Activated T-cell treated with anti-CD3 and anti-CD28 coated beads, Interleukin-2, amount 50 U/mL, for 4 hours (primary cell): ENCODE data around the gene SHBG. TPM values are rescaled to one million over a fixed set of nuclear protein-coding genes. Genes with fewer than 3 reads are reported as not detected.
A peak's percentile ranks its signal among the peaks of the same experiment; 100 is the strongest.
"Not testable (repeated sequence)": the region's sequence is repeated elsewhere in the genome, so short reads cannot be mapped to it uniquely, and the experiment has no call there.

Source experiments
- ATAC-seq, 2 donors: fragments of 200-7000 bp; cut with Tn5 transposase; one replicate each; pipeline ENCODE4 v1.10.0; 2021
- DNase-seq: peaks from one replicate; pipeline ENCODE4 v3.0.0-alpha.2; 2020
- H3K27me3 Mint-ChIP-seq: one replicate; pipeline ENCODE4 v1.8.0; 2021; ENCODE audit warnings: low read depth, mixed read lengths
- H3K36me3 Mint-ChIP-seq: one replicate; pipeline ENCODE4 v1.8.0; 2022; ENCODE audit warnings: mixed read lengths; ENCODE audit not compliant: insufficient read depth
- H3K4me1 Mint-ChIP-seq: one replicate; pipeline ENCODE4 v1.8.0; 2021; ENCODE audit warnings: low read depth, mixed read lengths
- H3K4me3 Mint-ChIP-seq: one replicate; pipeline ENCODE4 v1.8.0; 2021; ENCODE audit warnings: mild to moderate bottlenecking, moderate library complexity, mixed read lengths
- H3K9me3 Mint-ChIP-seq: one replicate; pipeline ENCODE4 v1.8.0; 2021; ENCODE audit warnings: mixed read lengths
- total RNA-seq, 3 donors: library from RNA; stranded (reverse); gene quantifications; one replicate each; pipeline ENCODE4 v1.2.1, GENCODE V29; 2021

SHBG gene
- total RNA-seq, 3 donors from 2014 or later = not detected

GRCh38 chr17:7626307-7626706 lies 3.6 kb upstream of the SHBG start:
- Mint-ChIP-seq H3K9me3 (no peaks in the 10 kb centered on the region), H3K4me3 (peak overlapping the region; percentile 87)
- no peak for ATAC-seq

DNA sequence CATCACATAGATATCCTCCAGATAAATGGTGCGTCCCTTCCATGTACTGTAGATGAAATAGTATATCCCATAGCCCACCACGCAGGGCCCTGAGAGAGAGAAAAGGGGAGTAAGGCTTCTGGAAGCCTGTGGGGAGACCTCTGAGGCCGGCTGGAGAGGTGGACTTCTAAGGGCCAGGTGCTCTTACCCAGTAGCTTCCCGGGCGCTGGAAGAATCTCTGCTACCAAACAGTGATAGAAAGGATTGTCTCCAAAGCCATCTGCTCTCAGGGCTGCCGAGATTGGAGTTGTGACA lies 3.0 kb upstream of the SHBG start:
- peaks cover 17% of the 10 kb centered on the region for H3K4me1 Mint-ChIP-seq

More at GRCh38 chr17:7626307-7626706, 3.6 kb upstream of the SHBG start:
- Mint-ChIP-seq H3K4me1 (peaks cover 17% of the 10 kb centered on the region), H3K36me3 (no peaks in the 10 kb centered on the region), H3K27me3 (no peaks in the 10 kb centered on the region)
- DNase-seq = no peak

GRCh38 chr17:7627250-7628121 lies 2.4 kb upstream of the SHBG start, which contains the start of gene SAT2:
SAT2 (minus strand) TSS chr17:7627821; CDS start chr17:7627635, 186 bp downstream.
- no peaks in the 10 kb centered on the region for H3K9me3 Mint-ChIP-seq
- H3K4me3 Mint-ChIP-seq = peak within 1 kb of the TSS; percentile 87
- DNase-seq (peak; percentile 81), ATAC-seq (peak; percentile 96 to 97)
- H3K27me3 Mint-ChIP-seq = no peaks in the 10 kb centered on the region
- peaks cover 17% of the 10 kb centered on the region for H3K4me1 Mint-ChIP-seq
- H3K36me3 Mint-ChIP-seq = no peaks in the 10 kb centered on the region

More for the DNA sequence above, 3.0 kb upstream of the SHBG start:
- H3K9me3 Mint-ChIP-seq = no peaks in the 10 kb centered on the region
- H3K36me3 Mint-ChIP-seq = no peaks in the 10 kb centered on the region
- peak overlapping the region; percentile 87 for H3K4me3 Mint-ChIP-seq
- no peak for DNase-seq
- no peak for ATAC-seq
- H3K27me3 Mint-ChIP-seq = no peaks in the 10 kb centered on the region

DNA sequence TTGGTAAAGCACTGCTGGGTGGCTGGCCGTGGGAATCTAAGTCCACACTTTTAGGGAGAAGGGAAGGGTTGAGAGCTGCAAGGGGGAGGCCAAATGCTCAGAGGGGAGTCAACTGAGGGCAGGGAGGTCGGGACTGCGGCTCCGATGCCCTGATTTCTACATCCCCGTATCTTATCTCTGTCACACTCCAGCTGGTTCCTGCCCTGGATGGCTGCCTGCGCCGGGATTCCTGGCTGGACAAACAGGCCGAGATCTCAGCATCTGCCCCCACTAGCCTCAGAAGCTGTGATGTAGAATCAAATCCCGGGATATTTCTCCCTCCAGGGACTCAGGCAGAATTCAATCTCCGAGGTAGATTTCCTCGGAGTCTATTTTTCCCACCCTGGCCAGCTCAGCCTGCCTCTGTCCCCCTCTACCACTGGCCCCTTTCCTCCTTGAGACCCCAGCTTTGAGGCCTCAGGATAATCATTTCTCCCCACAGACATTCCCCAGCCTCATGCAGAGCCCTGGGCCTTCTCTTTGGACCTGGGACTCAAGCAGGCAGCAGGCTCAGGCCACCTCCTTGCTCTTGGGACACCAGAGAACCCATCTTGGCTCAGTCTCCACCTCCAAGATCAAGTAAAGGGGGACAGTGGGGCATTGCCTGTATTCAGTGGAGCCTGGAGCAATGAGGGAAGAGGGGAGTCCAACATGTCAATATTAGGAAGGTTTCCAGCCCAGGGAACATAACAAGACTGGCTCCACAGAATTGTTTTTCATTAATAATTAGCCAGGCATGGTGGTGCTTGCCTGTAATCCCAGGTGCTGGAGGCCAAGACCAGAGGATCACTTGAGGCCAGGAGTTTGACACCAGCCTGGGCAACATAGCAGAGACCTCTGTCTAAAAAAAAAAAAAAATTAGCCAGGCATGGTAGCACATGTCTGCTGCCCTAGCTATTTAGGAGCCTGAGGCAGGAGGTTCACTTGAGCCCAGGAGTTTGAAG lies 1.8 kb downstream of the SHBG start:
- no peaks in the 10 kb centered on the region for H3K9me3 Mint-ChIP-seq
- H3K36me3 Mint-ChIP-seq = no peaks in the 10 kb centered on the region

GRCh38 chr17:7632492-7632894 lies 2.6 kb downstream of the SHBG start:
- no peaks in the 10 kb centered on the region for H3K9me3 Mint-ChIP-seq
- H3K4me3 Mint-ChIP-seq = no peak overlapping the region
- peaks cover 4% of the 10 kb centered on the region for H3K4me1 Mint-ChIP-seq
- no peaks in the 10 kb centered on the region for H3K27me3 Mint-ChIP-seq
- ATAC-seq (no peak), DNase-seq (no peak)
- no peaks in the 10 kb centered on the region for H3K36me3 Mint-ChIP-seq

More for the DNA sequence above, 1.8 kb downstream of the SHBG start:
- Mint-ChIP-seq H3K4me3 (no peak overlapping the region), H3K4me1 (peaks cover 11% of the 10 kb centered on the region), H3K27me3 (no peaks in the 10 kb centered on the region)
- no peak for ATAC-seq
- no peak for DNase-seq

GRCh38 chr17:7633093-7633492 lies 3.2 kb downstream of the SHBG start:
- no peak overlapping the region for H3K4me3 Mint-ChIP-seq
- peaks cover 2% of the 10 kb centered on the region for H3K4me1 Mint-ChIP-seq
- ATAC-seq (no peak), DNase-seq (no peak)
- no peaks in the 10 kb centered on the region for H3K27me3 Mint-ChIP-seq
- H3K36me3 Mint-ChIP-seq = no peaks in the 10 kb centered on the region
- no peaks in the 10 kb centered on the region for H3K9me3 Mint-ChIP-seq

DNA sequence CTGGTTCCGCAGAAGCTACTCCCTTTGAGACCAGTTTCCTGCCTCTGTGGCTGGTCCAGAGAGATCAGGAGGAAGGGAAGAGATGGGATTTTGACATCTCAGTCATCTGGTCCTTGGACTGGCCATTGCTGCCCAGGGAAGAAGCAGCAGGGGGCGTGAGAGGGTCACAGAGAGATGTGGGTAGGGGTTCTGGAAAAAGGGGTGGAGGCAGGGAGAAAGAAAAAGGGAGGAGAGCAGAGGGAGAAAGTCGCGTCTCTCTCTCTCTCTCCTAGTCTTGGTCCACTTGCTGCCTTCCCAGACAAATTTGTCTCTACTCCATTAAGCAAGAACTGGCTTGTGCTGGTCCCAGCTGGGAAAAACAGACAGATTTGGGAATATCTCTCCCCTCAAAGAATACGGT lies 4.4 kb downstream of the SHBG start:
- Mint-ChIP-seq H3K4me1 (no peaks in the 10 kb centered on the region), H3K4me3 (no peak overlapping the region), H3K27me3 (no peaks in the 10 kb centered on the region), H3K9me3 (no peaks in the 10 kb centered on the region), H3K36me3 (no peaks in the 10 kb centered on the region)
- no peak for DNase-seq
- no peak for ATAC-seq

DNA sequence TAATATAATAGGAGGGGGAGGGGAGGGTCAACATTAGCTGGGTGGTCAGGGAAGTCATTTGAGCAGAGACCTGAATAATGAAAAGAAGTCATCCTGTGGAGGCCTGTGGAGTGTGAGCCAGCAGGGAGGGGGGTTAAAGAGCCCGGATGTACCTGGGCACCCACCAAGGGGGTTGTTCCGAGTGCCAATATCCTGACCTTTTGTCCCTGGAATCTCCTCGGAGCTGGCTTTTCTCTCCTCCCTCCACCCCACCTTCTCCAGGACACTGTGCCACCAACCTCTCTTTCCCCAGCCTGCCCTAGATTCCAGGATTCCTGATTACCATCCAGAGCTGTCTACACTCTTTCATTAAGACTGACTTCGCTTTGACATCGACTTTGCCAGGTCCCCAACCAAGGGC lies 6.2 kb downstream of the SHBG start:
- Mint-ChIP-seq H3K4me1 (no peaks in the 10 kb centered on the region), H3K9me3 (no peaks in the 10 kb centered on the region), H3K36me3 (no peaks in the 10 kb centered on the region), H3K4me3 (no peak overlapping the region), H3K27me3 (no peaks in the 10 kb centered on the region)
- no peak for DNase-seq
- ATAC-seq = no peak

- no peak overlapping the region for H3K4me3 Mint-ChIP-seq
- no peaks in the 10 kb centered on the region for H3K9me3 Mint-ChIP-seq
- DNase-seq = no peak
- H3K36me3 Mint-ChIP-seq = no peaks in the 10 kb centered on the region
- peaks cover 15% of the 10 kb centered on the region for H3K27me3 Mint-ChIP-seq
- H3K4me1 Mint-ChIP-seq = peaks cover 3% of the 10 kb centered on the region
- ATAC-seq = no peak
Observed at GRCh38 chr17:7640783-7641182, 10.8 kb downstream of the SHBG start.

GRCh38 chr17:7641635-7642034 lies 11.7 kb downstream of the SHBG start:
- H3K9me3 Mint-ChIP-seq, H3K4me3 Mint-ChIP-seq, H3K4me1 Mint-ChIP-seq, DNase-seq, H3K36me3 Mint-ChIP-seq: not testable (repeated sequence)
- ATAC-seq = peak in 1 of 2 donors; percentile 43
- peaks cover 23% of the 10 kb centered on the region for H3K27me3 Mint-ChIP-seq

DNA sequence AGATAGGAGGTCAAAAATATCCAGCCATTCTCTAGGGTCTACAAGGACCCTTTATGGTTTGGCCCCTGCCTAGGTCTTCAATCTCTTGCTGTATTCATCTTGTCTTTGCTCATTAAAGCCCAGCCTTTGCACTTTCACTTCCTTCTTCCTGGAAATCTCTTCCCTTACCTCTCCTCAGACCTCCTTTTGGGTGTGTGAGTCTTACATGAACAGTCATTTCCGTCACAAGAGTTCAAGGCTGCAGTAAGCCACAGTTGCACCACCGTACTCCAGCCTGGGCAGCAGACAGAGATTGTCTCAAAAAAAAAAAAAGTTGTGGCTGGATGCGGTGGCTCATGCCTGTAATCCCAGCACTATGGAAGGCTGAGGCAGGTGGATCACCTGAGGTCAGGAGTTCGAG lies 14.8 kb downstream of the SHBG start:
- Mint-ChIP-seq H3K27me3 (peaks cover 39% of the 10 kb centered on the region), H3K4me1 (peaks cover 5% of the 10 kb centered on the region), H3K4me3 (no peak overlapping the region), H3K36me3 (no peaks in the 10 kb centered on the region), H3K9me3 (no peaks in the 10 kb centered on the region)
- ATAC-seq (no peak), DNase-seq (no peak)

DNA sequence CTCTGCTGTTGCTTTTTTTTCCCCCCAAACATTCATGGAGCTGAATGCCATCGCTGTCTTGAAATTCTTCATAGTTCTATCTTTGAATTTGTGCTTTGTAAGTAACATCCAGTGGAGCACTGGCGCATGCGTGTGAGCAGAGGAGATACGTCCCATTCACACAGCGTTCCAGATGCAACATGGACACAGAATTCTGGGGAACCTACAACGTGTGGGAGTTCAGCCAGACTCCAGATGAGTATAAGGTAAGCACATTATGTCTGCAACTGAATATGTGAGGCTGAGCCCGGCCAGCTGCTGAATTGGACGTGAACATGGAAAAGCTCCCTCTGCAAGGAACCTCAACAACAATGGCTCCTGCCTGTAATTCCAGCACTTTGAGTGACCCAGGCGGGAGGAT lies 16.5 kb downstream of the SHBG start:
- Mint-ChIP-seq H3K9me3 (no peaks in the 10 kb centered on the region), H3K27me3 (peaks cover 53% of the 10 kb centered on the region), H3K4me1 (peaks cover 18% of the 10 kb centered on the region), H3K36me3 (no peaks in the 10 kb centered on the region), H3K4me3 (no peak overlapping the region)
- no peak for DNase-seq
- no peak for ATAC-seq

- ATAC-seq (no peak), DNase-seq (no peak)
- Mint-ChIP-seq H3K36me3 (no peaks in the 10 kb centered on the region), H3K4me3 (no peak overlapping the region), H3K4me1 (peaks cover 20% of the 10 kb centered on the region), H3K27me3 (peaks cover 54% of the 10 kb centered on the region), H3K9me3 (no peaks in the 10 kb centered on the region)
Observed at GRCh38 chr17:7647018-7647417, 17.1 kb downstream of the SHBG start.

DNA sequence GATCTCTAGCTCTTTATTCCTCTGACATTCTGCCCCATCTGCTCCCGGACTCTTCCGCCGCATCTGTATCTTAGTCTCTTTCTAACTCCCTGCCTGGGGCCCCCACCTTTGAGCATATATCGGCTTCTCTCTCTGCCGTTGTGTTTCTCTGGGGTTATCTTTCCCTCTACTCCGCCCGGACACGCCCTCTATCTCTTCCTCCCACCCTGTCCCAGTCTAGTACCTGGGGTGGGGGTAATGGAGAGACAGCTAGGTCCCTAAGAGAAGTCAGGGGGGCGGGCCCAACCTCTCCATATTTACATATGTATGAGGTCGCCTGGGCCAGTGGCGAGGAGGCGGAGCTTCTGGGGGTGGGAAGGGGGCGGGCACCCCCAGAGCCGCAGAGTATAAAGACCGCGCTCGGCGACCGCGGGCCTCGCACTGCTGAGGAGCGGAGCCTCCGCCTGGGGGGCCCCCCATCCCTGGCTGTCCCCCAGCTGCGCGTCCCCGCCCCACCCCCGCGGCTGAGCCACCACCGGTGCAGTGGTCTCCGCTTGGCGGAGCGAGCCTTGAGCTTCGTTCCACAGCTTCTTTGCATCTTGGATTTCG lies 20.7 kb downstream of the SHBG start, which contains the start of gene ATP1B2:
ATP1B2 (plus strand) TSS at position 418 of the 588 bp plus-strand sequence. CDS start 593 bp downstream, outside the sequence.
- H3K27me3 Mint-ChIP-seq = peaks cover 44% of the 10 kb centered on the region
- peaks cover 17% of the 10 kb centered on the region for H3K4me1 Mint-ChIP-seq
- DNase-seq (peak; percentile 73), ATAC-seq (peak; percentile 94)
- no peaks in the 10 kb centered on the region for H3K36me3 Mint-ChIP-seq
- no peaks in the 10 kb centered on the region for H3K9me3 Mint-ChIP-seq
- peak within 1 kb of the TSS; percentile 71 for H3K4me3 Mint-ChIP-seq
